ENCODE measurements around the gene FAM81B.

GRCh38 chr5:95447961-95448360 is 56.8 kb downstream of the FAM81B start:
- TF ChIP-seq CTCF (IDR thresholded peaks at IDR 0.05) (no peak), POLR2AphosphoS5 (IDR thresholded peaks at IDR 0.05) (no peak)
